GM19395 (cell line): ENCODE measurements around the gene INSRR.

Source experiments
- ATAC-seq: cut with Tn5 transposase; IDR thresholded peaks from one replicate; pipeline ENCODE4 v1.9.1; 2021; ENCODE audit warnings: mild to moderate bottlenecking, moderate library complexity; ENCODE audit not compliant: unreplicated experiment

INSRR gene

DNA sequence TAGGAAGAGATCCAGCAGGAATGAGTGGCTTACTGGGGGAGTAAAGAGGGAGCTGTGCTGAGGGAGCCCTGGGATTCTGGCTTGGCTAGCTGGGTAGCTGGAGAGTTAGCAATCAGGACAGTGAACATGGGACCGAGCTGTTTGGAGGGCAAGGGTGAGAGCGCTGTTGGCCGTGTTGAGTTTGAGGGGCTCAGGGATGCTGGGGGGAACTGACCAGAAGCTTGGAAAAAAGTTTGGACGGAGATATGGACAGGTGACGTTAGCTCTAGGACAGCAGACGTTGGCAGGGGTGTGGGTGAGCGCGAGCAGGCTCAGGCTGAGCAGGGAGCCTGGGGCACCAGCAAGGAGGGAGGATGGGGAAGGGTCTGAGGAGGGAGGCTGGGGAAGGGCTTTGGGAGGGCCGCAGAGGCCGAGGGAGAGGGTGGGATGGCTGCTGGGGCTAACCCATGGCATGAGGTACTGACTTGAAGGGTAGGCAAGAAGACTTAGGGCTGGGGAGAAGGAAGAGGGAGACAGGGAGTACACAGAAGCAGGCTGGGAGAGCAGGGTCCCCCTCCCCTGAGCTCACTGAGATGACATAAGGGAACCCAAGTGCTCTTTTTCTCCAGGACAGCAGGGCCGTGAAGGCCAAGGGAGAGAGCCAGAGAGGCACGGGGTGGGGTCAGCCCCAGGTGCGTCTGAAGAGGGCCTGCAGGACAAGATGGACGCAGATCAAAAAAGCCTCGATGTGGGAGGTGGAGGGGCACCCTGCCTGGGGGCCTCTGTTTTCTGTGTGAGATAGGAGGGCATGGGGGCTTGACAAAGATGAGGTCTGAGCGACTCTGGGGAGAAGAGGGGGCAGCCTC lies 50.5 kb downstream of the INSRR start:
- no peak for ATAC-seq

DNA sequence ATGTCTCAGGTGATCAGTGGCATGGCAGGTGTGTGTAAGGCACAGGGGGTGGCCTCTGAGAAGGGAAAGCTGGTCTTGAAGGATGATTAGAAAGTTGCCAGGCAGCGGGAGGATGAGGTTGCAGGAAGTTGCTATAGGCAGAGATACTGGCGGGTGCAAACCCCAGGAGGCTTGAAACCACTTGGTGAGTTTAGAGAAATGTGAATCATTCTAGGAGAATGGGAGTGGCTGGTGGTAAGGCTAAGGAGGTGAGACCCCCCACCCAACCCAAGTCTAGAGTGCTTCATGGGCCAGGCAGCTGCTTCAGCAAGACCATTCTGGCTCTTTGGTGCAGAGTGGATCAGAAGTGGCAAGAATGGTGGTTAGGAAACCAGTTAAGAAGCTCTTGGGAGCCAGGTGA lies 51.3 kb downstream of the INSRR start:
- ATAC-seq: no peak

GRCh38 chr1:156806512-156807440 lies 52.1 kb downstream of the INSRR start:
- ATAC-seq: no peak

DNA sequence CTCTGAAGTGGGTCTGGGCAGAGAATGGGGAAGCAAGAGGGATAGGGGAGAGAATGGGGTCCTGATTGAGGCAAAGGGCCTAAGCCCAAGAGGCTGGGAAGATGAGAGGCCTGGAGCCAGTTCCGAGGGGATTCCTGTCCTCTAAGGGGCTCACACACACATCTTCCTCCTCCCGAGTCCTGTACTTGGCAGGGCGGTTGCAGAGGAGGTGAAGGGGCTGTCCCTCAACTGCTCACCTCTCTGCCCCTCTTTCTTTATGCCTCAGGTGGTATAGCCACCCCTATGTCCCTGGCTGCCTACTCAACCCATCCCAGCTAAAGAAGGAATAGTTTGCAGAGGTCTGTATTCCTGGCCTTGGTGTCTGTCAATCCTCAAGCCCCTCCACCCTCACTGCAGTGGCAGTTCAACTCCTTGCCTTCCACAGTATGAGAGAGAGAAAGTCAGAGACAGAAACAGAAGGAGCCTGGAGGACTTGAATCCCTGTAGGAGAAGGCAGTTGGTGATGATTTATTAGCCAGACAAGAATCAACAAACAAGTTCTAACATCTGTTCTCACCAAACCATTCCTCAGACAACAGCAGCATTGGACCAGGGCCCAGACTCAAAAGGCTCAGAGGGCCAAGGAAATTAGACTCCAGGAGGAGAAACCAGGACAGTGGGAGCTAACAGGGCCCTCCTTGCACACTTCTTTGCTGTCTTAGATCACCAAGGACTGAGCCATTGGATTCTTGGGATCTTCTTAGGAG lies 53.0 kb downstream of the INSRR start:
- no peak for ATAC-seq

- ATAC-seq: no peak
Observed at GRCh38 chr1:156804572-156805243, 54.2 kb downstream of the INSRR start.

DNA sequence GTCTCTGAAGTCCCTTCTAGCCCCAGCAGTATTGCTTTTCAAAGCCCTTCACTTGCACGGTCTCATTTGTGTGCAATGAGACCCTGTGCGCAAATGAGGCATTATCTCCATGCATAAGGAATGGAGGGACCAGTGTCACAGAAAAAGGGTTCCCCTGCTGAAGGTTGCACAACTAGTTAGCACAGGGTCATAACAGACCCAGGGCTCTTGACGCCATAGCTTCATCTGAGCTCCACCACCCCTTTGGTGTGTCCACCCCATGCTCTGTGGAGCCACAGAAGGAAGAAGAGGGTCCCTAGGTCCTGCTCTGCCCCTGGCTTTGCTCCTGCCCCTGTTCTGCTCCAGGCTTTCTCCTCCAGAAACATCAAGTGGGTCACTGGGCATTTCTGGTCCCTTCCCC lies 54.9 kb downstream of the INSRR start:
- ATAC-seq: no peak

- no peak for ATAC-seq
Observed at GRCh38 chr1:156803086-156803851, 55.6 kb downstream of the INSRR start.

DNA sequence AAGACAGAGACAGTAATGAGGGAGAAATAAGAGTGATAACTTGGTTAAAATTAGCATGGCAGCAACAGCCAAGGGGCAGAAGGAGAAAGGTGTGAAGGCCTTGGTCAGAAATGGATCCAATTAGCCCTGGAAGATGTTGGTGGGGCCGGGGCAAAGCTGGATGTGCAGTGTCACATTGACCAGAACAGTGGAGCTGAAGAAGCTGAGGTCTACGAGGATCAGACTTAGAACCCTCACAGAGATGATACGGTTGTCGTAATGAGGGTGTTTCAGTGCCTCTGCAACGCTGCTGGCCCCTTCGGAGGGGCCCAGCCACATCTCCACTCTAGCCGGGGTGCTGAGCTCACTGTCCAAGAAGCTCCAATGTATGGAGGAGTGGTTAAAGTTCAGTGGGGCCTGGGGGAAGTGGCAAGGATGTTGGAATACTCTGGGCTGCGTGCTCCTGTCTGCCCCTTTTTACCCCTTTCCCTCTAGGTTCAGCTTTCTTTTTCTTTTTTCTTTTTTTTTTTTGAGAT lies 56.4 kb downstream of the INSRR start:
- ATAC-seq: no peak

DNA sequence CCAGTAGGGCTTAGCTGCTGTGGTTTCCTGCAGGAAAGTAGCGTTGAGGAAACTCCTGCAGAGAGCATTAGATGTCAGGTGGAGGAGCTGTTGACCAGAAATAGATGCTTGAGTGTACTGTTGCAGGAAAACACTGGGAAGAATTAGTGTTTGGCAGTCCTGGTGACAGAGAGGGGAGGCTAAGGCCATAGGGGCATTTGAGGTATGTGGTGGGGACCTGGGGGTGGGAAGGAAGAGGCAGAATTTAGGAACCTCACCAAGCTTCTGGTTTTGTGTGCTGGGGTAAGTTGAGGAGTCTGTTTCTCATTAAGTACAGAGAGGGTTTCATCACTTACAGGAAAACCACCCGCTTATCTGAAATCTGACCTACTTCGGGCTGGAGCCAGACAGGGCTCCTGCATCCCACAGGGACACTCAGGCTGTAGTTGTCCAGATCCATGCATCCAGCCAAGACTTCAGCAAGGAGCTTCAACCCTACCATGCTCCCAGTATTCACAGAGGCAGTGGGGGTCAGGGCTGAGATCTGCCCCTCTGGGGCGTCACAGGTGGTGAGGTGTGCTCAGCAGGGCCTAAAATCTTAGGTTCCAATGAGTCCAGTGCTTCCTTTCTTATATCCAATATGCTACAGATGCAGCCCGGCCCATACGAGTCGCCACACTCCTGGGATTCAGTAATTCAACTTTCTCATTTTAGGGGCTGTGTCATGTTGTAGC lies 57.4 kb downstream of the INSRR start:
- no peak for ATAC-seq

DNA sequence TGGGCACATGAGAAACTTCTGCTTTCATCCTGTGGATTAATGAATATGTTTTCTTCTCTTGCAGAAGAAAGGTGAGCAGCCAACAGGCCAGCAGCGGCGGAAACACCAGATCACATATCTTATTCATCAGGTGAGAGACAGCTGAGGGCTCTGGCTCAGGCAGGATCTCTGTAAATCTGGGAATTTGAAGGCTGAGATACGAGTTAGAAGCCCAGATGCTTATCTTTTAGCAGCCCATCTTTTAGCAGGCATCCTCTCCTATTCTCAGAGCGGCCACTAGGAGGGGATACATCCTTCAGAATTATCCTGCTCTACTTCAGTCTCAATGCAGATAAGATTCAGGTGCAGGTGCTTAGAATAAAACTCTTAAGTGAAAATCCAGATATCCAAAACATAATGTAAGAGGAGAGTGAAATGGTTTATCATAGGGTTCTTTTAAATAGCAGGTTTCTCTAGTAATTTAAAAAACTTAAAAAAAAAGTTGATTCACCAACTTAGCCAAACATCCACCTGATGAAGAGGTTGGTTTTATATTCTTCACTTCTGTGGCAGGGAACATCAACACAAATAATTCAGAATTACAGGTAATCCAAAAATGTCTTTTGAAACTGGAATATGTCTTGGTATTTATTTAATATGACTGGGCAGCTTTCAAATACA lies 61.6 kb downstream of the INSRR start:
- no peak for ATAC-seq

- ATAC-seq: no peak
Observed at GRCh38 chr1:156796340-156797097, 62.4 kb downstream of the INSRR start.

DNA sequence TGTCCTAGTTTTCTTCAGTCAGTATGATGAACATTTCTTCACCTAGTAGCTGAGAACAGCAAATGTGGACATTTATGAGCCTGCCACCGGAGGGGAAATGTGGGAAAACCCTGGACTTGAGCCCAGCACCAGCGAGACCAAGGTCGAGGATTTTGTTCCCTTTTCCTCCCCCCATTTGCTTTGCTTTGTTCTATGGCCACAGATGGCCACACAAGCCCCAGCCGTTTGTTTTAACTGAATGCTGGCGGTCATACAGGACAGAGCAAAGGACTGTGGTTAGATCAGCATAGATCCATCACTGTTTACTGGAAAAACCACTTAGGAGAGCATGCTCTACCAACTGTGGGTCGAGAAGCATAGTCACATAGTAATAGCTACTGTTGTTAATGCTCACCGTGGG lies 63.1 kb downstream of the INSRR start:
- ATAC-seq: no peak

DNA sequence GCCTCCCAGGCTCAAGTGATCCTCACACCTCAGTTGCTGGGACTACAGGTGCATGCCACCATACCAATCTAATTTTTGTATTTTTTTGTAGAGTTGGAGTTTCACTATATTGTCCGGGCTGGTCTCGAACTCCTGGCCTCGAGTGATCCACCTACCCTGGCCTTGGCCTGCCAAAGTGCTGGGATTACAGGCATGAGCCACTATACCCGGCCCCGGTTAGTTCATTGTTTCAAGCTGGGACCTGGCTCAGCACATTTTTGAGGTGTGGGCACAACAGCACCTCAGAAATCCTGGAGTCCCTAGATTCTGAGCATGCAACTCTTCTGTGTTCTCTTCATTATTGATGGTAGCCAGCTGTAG lies 63.6 kb downstream of the INSRR start:
- ATAC-seq: no peak

- no peak for ATAC-seq
Observed at GRCh38 chr1:156794506-156795373, 64.2 kb downstream of the INSRR start.
